SK-N-SH treated with all-trans-retinoic acid at 6 μM for 48 hours (cell line): ENCODE data around the gene LRRC58.

Experiments
- ATAC-seq: fragments of 200-7000 bp; cut with Tn5 transposase; 3 replicates; pipeline ENCODE4 v1.9.1; 2020; ENCODE audit warnings: mild to moderate bottlenecking, moderate library complexity
- ARNTL ChIP-seq: fragments of 450-650 bp; formaldehyde crosslinking; IDR thresholded peaks from 2 replicates; pipeline ENCODE4 v1.5.0; 2020; ENCODE audit warnings: low read depth, mild to moderate bottlenecking, moderate library complexity, borderline replicate concordance
- BACH2 ChIP-seq: fragments of 250-450 bp; sonication (Bioruptor Pico); IDR thresholded peaks from 2 replicates; pipeline ENCODE4 v1.9.0; 2021; ENCODE audit warnings: mild to moderate bottlenecking, borderline replicate concordance
- CREB5 ChIP-seq: fragments of 250-450 bp; sonication (Bioruptor Pico); IDR thresholded peaks from 2 replicates; pipeline ENCODE4 v1.5.1; 2020; ENCODE audit warnings: low read depth, mild to moderate bottlenecking, moderate library complexity
- CSDC2 ChIP-seq: fragments of 250-450 bp; sonication (Bioruptor Pico); IDR thresholded peaks from 2 replicates; pipeline ENCODE4 v1.5.0; 2020; ENCODE audit warnings: mild to moderate bottlenecking, moderate library complexity
- CSRNP3 ChIP-seq: fragments of 250-450 bp; sonication (Bioruptor Pico); IDR thresholded peaks from 2 replicates; pipeline ENCODE4 v1.5.1; 2021; ENCODE audit warnings: mild to moderate bottlenecking, moderate library complexity
- ESRRG ChIP-seq: fragments of 250-450 bp; sonication (Bioruptor Pico); IDR thresholded peaks from 2 replicates; pipeline ENCODE4 v1.6.1; 2021; ENCODE audit warnings: mild to moderate bottlenecking
- GLIS3 ChIP-seq: fragments of 250-450 bp; sonication (Bioruptor Pico); IDR thresholded peaks from 2 replicates; pipeline ENCODE4 v1.5.0; 2020; ENCODE audit warnings: mild to moderate bottlenecking, moderate library complexity
- ISL1 ChIP-seq: fragments of 250-450 bp; sonication (Bioruptor Pico); IDR thresholded peaks from 2 replicates; pipeline ENCODE4 v2.1.2; 2022; ENCODE audit warnings: mild to moderate bottlenecking, moderate library complexity
- OSR1 ChIP-seq: fragments of 250-450 bp; sonication (Bioruptor Pico); IDR thresholded peaks from 2 replicates; pipeline ENCODE4 v1.8.0; 2022; ENCODE audit warnings: moderate library complexity, mild to moderate bottlenecking, inconsistent platforms
- POU6F1 ChIP-seq: fragments of 250-450 bp; sonication (Bioruptor Pico); IDR thresholded peaks from 2 replicates; pipeline ENCODE4 v1.8.0; 2021; ENCODE audit warnings: low read depth, mild to moderate bottlenecking, moderate library complexity, borderline replicate concordance
- PPARA ChIP-seq: fragments of 250-450 bp; sonication (Bioruptor Pico); IDR thresholded peaks from 2 replicates; pipeline ENCODE4 v1.5.0; 2020; ENCODE audit warnings: mild to moderate bottlenecking, borderline replicate concordance
- RARB ChIP-seq: fragments of 250-450 bp; sonication (Bioruptor Pico); IDR thresholded peaks from 2 replicates; pipeline ENCODE4 v1.8.0; 2021; ENCODE audit warnings: mild to moderate bottlenecking, moderate library complexity
- SNAI2 ChIP-seq: fragments of 250-450 bp; sonication (Bioruptor Pico); IDR thresholded peaks from 2 replicates; pipeline ENCODE4 v1.5.0; 2020; ENCODE audit warnings: mild to moderate bottlenecking, moderate library complexity
- TCF4 ChIP-seq: fragments of 250-450 bp; sonication (Bioruptor Pico); IDR thresholded peaks from 2 replicates; pipeline ENCODE4 v1.8.0; 2021; ENCODE audit warnings: mild to moderate bottlenecking, moderate library complexity, borderline replicate concordance
- TSHZ2 ChIP-seq: fragments of 250-450 bp; sonication (Bioruptor Pico); IDR thresholded peaks from 2 replicates; pipeline ENCODE4 v1.5.0; 2020; ENCODE audit warnings: mild to moderate bottlenecking, moderate library complexity
- ZC3H10 ChIP-seq: fragments of 250-450 bp; sonication (Bioruptor Pico); IDR thresholded peaks from 2 replicates; pipeline ENCODE4 v1.5.1; 2021; ENCODE audit warnings: mild to moderate bottlenecking, moderate library complexity
- ZFP3 ChIP-seq: fragments of 250-450 bp; sonication (Bioruptor Pico); IDR thresholded peaks from 2 replicates; pipeline ENCODE4 v1.5.0; 2020; ENCODE audit warnings: mild to moderate bottlenecking, moderate library complexity
- ZFP30 ChIP-seq: fragments of 450-650 bp; formaldehyde crosslinking; IDR thresholded peaks from 2 replicates; pipeline ENCODE4 v1.5.0; 2022; ENCODE audit warnings: mild to moderate bottlenecking, moderate library complexity
- ZNF565 ChIP-seq: fragments of 450-650 bp; formaldehyde crosslinking; conservative IDR thresholded peaks from 2 replicates; pipeline ENCODE4 v1.5.0; 2020; ENCODE audit warnings: low read depth, mild to moderate bottlenecking, moderate library complexity
- ZNF70 ChIP-seq: fragments of 450-650 bp; formaldehyde crosslinking; IDR thresholded peaks from 2 replicates; pipeline ENCODE4 v1.5.0; 2020; ENCODE audit warnings: mild to moderate bottlenecking, moderate library complexity
- ZNF8 ChIP-seq: fragments of 450-650 bp; formaldehyde crosslinking; IDR thresholded peaks from 2 replicates; pipeline ENCODE4 v1.5.0; 2020; ENCODE audit warnings: mild to moderate bottlenecking, moderate library complexity

The LRRC58 gene

GRCh38 chr3:120355486-120355885 is 6.3 kb upstream of the LRRC58 start:
- no peak for ATAC-seq

GRCh38 chr3:120353463-120353862 is 4.3 kb upstream of the LRRC58 start:
- ATAC-seq = no peak
- TF ChIP-seq GLIS3 (CRISPR knock-in tag) = no peak
- TF ChIP-seq ZC3H10 = no peak
- TF ChIP-seq CREB5 (CRISPR knock-in tag) = no peak
- no peak for TF ChIP-seq BACH2 (CRISPR knock-in tag)
- TF ChIP-seq ZFP30 = no peak
- no peak for TF ChIP-seq ESRRG (CRISPR knock-in tag)
- TF ChIP-seq ZNF70 (CRISPR knock-in tag) = no peak
- no peak for TF ChIP-seq POU6F1 (CRISPR knock-in tag)
- no peak for TF ChIP-seq ZNF565
- no peak for TF ChIP-seq ISL1
- TF ChIP-seq CSRNP3 (CRISPR knock-in tag) = no peak
- TF ChIP-seq TSHZ2 (CRISPR knock-in tag) = no peak
- no peak for TF ChIP-seq ARNTL
- no peak for TF ChIP-seq PPARA
- TF ChIP-seq SNAI2 = no peak
- TF ChIP-seq RARB (CRISPR knock-in tag) = no peak

More at GRCh38 chr3:120355486-120355885, 6.3 kb upstream of the LRRC58 start:
- TF ChIP-seq SNAI2 (no peak), CSDC2 (CRISPR knock-in tag) (no peak), ZNF8 (CRISPR knock-in tag) (no peak), RARB (CRISPR knock-in tag) (no peak)

GRCh38 chr3:120352017-120352416 is 2.9 kb upstream of the LRRC58 start:
- no peak for TF ChIP-seq TCF4 (CRISPR knock-in tag)
- TF ChIP-seq CSDC2 (CRISPR knock-in tag) = no peak
- no peak for TF ChIP-seq POU6F1 (CRISPR knock-in tag)
- ATAC-seq = no peak

- peak; percentile 8; the same call in 1 of the 3 replicates for ATAC-seq
- TF ChIP-seq OSR1 (CRISPR knock-in tag) (peak; percentile 50; the same call in 1 of the 2 replicates), ZFP3 (no peak), ZNF70 (CRISPR knock-in tag) (no peak), PPARA (no peak), ISL1 (peak; percentile 74), ZC3H10 (no peak)
These were observed 1.3 kb upstream of the LRRC58 start for GRCh38 chr3:120350401-120350941.
